ENCODE measurements around the gene SMAD1. TPM values are rescaled to one million over a fixed set of nuclear protein-coding genes. Genes with fewer than 3 reads are reported as not detected.

Gene SMAD1
- total and polyA plus RNA-seq, 2 of the 4 experiments (the other 2 are of a cell fraction), result 11.6 to 17.6 TPM

DNA sequence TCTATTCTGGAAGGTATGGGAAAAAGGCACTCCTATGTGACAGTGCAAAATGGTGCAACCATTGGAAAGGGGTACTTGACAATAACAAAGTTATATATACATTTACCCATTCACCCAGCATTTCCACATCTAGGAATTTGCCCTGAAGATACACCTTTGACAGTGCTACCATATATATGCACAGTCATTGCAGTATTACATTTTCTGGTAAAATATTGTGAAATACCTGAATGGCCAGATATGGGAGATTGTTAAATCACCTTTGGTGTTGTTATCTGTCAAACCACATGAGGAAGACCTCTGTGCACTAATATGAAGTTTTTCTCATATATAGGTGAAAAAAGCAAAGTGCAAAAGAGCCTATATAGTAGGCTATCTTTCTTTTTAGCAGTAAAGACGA lies 53.5 kb downstream of the SMAD1 start:
- ChIA-PET CTCF (no interaction called here), POLR2A (ENCODE audit: unreplicated experiment) (no interaction called here)
- Histone ChIP-seq H3K4me3 (ENCODE audit: insufficient read depth, low read depth, low read length) (no peak overlapping the region), H3K27ac (ENCODE audit: insufficient read depth, low read length) (no peak overlapping the region), H3K79me1 (ENCODE audit: low read depth in 1 of 2, low read length in 2 of 2) (peaks cover 11 to 12% of the 10 kb centered on the region in 2 experiments; a peak in 3 of 4 replicates), H4K8ac (ENCODE audit: low read depth in 2 of 2, low read length in 2 of 2) (no peak overlapping the region), H2BK20ac (ENCODE audit: low read depth, low read length) (no peak overlapping the region), H3K9ac (ENCODE audit: low read depth, low read length) (no peak overlapping the region), H3K14ac (replicated peaks; ENCODE audit: low read depth, low read length) (no peak overlapping the region), H3K23ac (ENCODE audit: low read depth, low read length) (no peak overlapping the region), H3K27me3 (ENCODE audit: control insufficient read depth, insufficient read depth, low read length) (no peaks in the 10 kb centered on the region), H2AK9ac (replicated peaks; ENCODE audit: low read depth, low read length, poor library complexity) (no peak overlapping the region), H3K56ac (ENCODE audit: extremely low read depth, insufficient read depth, low read length) (no peak overlapping the region), H3K4me1 (ENCODE audit: control insufficient read depth, insufficient read depth, low read length) (peaks cover 5% of the 10 kb centered on the region; the same call in 1 of the 2 replicates), H2AK5ac (ENCODE audit: low read depth, low read length) (no peak overlapping the region), H3K4me2 (ENCODE audit: low read depth, low read length) (no peak overlapping the region), H2BK5ac (ENCODE audit: low read depth, low read length, poor library complexity, severe bottlenecking) (no peak overlapping the region), H3K9me3 (ENCODE audit: control insufficient read depth, insufficient read depth, low read length) (no peaks in the 10 kb centered on the region), H2BK15ac (ENCODE audit: low read depth, low read length) (no peak overlapping the region), H3K18ac (ENCODE audit: low read depth, low read length) (no peak overlapping the region), H2AFZ (replicated peaks; ENCODE audit: low read length, poor library complexity) (no peak overlapping the region), H3K9me1 (ENCODE audit: insufficient read depth, low read length) (peaks cover 4% of the 10 kb centered on the region), H2BK120ac (ENCODE audit: low read depth, low read length) (no peak overlapping the region), H4K20me1 (ENCODE audit: insufficient read depth, low read length) (no peaks in the 10 kb centered on the region), H3K36me3 (ENCODE audit: control insufficient read depth, insufficient read depth, low read length) (peaks cover 3% of the 10 kb centered on the region; the same call in 1 of the 2 replicates), H4K5ac (ENCODE audit: low read depth, low read length) (no peak overlapping the region), H4K91ac (ENCODE audit: insufficient read depth, low read depth, low read length) (no peak overlapping the region), H3K4ac (ENCODE audit: low read depth, low read length) (no peak overlapping the region)
- BruUV-seq (replicated peaks), result no TSS peak
- WGBS, 2 experiments (ENCODE audit: extremely low coverage in 2 of 2, insufficient read length in 1 of 2), result no CpG with 5 or more reads among the region's 1 CpG
- no peak for TF ChIP-seq RFX5 (IDR thresholded peaks at IDR 0.05; ENCODE audit: low read depth, low read length)
- TF ChIP-seq CEBPB (IDR thresholded peaks at IDR 0.05; ENCODE audit: low read depth, low read length), result peak; percentile 62
- TF ChIP-seq MAFK (IDR thresholded peaks at IDR 0.05; ENCODE audit: low read depth, low read length), result no peak
- no peak for TF ChIP-seq RAD21 (IDR thresholded peaks at IDR 0.05; ENCODE audit: low read length)
- TF ChIP-seq ELK1 (IDR thresholded peaks at IDR 0.05; ENCODE audit: borderline replicate concordance, low read depth, low read length), result no peak
- intact Hi-C loops (cut with micrococcal nuclease) (no loop called here), dilution Hi-C loops (cut with HindIII; ENCODE audit: low sequenced_read_pairs, unreplicated experiment) (no loop called here), in situ Hi-C loops (cut with MboI; ENCODE audit: low sequenced_read_pairs) (no loop called here)
- ATAC-seq (ENCODE audit: low read depth), result no peak
- DNase-seq, result no peak
